Frontal cortex (tissue), 4 donors: ENCODE results near the gene CSGALNACT2. TPM values are rescaled to one million over a fixed set of nuclear protein-coding genes. Genes with fewer than 3 reads are reported as not detected.
"Not testable (repeated sequence)": the region's sequence is repeated elsewhere in the genome, so short reads cannot be mapped to it uniquely, and the experiment has no call there.

Source experiments
- DNase-seq, 2 donors: peaks; one replicate each; pipeline ENCODE4 v3.0.0; 2012; ENCODE audit warnings: low spot score in 2 of 2
- FAIRE-seq: peaks from 2 replicates; lab custom pipeline; 2012; peaks lifted over from hg19 to GRCh38; lab: Jason Lieb, UNC
- total RNA-seq: library from RNA; depleted of rRNA; stranded (reverse); fragments of >200 nt; gene quantifications from one replicate; pipeline ENCODE4 v1.2.3, GENCODE V29; 2014
- donor health status: control.
- donor health status: control.
- donor health status: control.

Gene CSGALNACT2
- total RNA-seq, 1 donor from 2014 or later, result 87.2 TPM

DNA sequence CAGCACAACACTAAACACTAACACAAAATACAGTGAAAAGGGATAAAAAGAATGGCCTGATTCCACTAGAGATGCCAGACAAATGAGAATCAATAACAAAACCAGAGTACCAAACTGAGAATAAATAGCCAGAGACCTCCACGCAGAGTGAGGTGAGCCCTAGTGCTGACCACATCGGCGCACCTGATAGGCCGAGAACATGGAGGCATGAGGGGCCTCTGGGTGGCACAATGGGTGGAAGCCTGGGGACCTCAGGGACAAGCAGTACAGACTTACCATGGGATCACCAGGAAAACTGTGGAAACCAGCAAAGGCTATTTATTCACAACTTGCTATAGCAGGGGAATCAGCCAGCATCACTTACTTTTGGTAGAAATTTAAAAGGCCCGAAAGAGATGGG, 1.8 kb upstream of the CSGALNACT2 start:
- DNase-seq (peak in 1 of 2 donors; percentile 13), FAIRE-seq (no peak)

DNA sequence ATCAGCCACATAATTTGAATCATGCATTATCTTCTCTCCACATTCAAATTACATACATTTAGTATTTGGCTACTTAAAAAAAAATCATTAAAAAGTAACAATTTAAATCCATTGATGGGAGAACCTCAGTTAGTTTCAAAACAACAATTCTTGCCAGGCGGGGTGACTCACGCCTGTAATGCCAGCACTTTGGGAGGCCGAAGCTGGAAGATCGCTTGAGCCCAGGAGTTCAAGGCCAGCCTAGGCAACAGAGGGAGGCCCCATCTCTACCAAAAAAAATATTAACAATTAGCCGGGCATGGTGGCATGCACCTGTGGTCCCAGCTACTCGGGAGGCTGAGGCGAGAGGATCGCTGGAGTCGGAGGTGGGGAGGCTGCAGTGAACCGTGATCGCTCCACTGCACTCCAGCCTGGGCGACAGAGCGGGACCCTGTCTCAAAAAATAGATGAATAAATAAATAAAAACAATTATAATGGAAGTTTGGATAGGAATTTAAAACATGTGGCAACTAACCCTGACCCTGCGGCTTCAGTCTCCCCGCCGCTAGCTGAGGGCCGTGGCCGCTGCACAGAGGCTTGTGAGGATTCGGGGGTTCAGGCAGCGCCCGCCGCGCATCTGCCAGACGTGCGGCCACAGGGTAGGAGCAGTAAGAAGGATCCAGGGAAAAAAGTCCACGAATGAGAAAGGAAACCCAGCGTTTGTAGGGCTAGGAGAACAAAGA, 1.1 kb upstream of the CSGALNACT2 start:
- FAIRE-seq, result no peak
- DNase-seq, result no peak

DNA sequence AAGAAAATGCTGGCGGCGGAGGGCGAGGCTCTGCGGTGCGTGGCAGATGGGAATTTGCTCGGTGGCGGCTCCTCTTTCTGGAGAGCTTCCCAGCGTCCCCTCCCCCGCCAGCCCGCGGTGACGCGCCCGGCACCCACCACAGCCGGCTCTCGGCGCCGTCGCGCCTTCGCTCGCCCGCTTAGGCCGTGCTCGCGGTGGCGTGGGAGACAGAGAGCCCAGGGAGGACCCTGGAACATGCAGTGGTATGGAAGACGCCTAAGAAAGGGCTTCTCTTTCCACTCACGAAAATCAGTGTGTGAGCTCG, 576 bp upstream of the CSGALNACT2 start:
- peak; percentile 66 to 67 for DNase-seq
- no peak for FAIRE-seq

GRCh38 chr10:43138757-43139241, 554 bp downstream of the CSGALNACT2 start:
- FAIRE-seq (no peak), DNase-seq (peak in 1 of 2 donors; percentile 37)

- DNase-seq (no peak), FAIRE-seq (no peak)
These were observed 3.2 kb downstream of the CSGALNACT2 start for GRCh38 chr10:43141421-43141820.

- FAIRE-seq, result no peak
- no peak for DNase-seq
These were observed 7.1 kb downstream of the CSGALNACT2 start for GRCh38 chr10:43145311-43145710.

- not testable (repeated sequence) for FAIRE-seq, DNase-seq
These were observed 7.7 kb downstream of the CSGALNACT2 start for GRCh38 chr10:43145936-43146335.

- FAIRE-seq (no peak), DNase-seq (no peak)
These were observed 13.1 kb downstream of the CSGALNACT2 start for GRCh38 chr10:43151371-43151770.

GRCh38 chr10:43153901-43154300, 15.7 kb downstream of the CSGALNACT2 start:
- DNase-seq, result no peak
- FAIRE-seq, result no peak

DNA sequence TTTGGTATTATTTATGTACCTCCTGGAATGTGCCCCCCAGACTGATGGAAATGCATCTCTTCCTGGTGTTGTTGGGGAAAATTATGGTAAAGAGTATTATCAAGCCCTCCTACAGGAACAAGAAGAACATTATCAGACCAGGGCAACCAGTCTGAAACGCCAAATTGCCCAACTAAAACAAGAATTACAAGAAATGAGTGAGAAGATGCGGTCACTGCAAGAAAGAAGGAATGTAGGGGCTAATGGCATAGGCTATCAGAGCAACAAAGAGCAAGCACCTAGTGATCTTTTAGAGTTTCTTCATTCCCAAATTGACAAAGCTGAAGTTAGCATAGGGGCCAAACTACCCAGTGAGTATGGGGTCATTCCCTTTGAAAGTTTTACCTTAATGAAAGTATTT, 17.0 kb downstream of the CSGALNACT2 start:
- FAIRE-seq (no peak), DNase-seq (no peak)

DNA sequence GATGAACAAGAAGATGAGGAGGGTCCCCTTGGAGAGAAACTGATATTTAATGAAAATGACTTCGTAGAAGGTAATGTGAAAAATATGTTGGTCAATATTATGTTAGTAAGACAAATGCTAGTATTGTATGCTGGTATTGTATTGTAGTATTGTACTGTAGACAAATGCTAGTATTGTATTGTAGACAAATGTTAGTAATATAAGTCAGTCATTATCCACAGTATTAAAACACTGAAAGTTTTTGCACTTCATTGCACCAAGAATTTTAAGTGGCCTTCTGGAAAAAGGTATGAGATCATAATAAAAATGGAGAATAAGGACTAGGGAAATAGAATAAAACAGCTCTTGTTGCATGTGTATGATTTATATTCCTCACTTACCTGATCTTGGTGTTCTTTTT, 17.5 kb downstream of the CSGALNACT2 start:
- peak; percentile 62 for FAIRE-seq
- DNase-seq, result no peak

DNA sequence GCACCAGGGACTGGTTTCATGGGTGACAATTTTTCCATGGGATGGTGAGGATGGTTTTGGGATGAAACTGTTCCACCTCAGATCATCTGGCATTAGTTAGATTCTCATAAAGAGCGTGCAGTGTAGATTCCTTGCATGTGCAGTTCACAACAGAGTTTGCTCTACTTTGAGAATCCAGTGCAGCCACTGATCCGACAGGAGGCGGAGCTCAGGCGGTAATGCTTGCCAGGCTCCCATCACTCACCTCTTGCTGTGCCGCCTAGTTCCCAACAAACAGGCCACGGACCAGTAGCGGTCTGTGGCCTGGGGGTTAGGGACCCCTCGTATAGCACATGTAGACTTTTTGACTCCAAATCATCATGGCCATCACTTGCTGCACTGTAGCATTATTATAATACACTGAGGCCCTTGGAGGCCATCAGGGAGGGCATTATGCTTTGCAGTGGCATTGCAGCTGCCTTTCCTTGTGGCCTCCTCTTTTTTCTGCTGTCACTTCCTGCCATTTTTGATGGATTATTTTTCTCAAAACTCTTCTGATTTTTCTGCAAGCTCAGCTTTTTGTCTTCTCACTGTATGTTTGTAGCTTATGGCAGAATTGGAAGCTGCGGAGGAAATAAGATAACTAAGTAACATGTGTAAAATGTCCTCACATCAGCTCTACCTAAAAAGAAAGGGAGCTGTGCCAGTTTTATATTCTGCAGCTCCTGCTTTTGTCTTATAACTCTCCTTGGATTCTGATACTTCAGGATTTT, 18.5 kb downstream of the CSGALNACT2 start:
- FAIRE-seq, result no peak
- DNase-seq, result no peak

DNA sequence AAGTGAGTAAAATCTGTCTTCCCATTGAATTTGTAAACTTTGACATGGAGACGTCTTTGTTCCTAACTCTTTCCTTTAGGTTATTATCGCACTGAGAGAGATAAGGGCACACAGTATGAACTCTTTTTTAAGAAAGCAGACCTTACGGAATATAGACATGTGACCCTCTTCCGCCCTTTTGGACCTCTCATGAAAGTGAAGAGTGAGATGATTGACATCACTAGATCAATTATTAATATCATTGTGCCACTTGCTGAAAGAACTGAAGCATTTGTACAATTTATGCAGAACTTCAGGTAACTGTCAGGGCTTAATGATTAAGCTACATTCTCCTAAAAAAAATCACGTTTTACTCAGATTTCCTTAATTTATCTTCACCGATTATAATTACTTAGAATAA, 20.4 kb downstream of the CSGALNACT2 start:
- no peak for DNase-seq
- no peak for FAIRE-seq

DNA sequence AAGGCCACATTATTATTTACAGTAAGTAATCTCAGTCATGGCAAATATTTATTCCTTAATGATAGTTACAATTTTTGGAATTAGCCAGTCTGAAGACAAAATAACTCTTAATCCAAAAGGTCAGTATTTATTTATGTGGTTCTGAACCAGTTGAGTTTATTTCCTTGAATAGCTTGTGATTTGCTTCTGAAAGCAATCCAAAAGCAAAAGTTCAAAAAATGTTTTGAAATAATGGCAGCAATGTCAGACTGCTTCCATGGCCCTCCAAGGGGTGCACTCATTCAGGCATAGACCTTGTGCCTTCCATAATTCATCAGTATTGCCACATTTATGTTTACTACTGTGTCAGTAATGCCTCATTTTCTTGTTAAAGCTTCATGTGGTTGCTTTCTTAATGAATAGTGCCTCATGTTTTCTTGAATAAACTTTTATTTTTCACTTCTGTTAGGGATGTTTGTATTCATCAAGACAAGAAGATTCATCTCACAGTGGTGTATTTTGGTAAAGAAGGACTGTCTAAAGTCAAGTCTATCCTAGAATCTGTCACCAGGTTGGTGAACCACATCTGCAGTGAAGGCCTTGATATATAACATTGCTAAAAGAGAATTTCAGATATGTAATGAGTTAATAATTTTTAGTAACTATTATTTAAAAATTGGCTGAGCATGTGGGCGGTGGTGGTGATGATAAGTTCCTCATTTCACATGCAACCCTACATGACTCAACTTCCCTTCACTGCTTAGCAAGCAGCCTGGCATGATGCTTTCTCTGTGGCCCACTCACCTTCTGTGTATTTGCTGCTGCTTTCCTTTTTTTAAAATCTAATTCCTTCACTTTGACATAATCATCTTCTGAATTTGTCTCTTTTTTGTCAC, 22.0 kb downstream of the CSGALNACT2 start:
- no peak for FAIRE-seq
- DNase-seq, result no peak

DNA sequence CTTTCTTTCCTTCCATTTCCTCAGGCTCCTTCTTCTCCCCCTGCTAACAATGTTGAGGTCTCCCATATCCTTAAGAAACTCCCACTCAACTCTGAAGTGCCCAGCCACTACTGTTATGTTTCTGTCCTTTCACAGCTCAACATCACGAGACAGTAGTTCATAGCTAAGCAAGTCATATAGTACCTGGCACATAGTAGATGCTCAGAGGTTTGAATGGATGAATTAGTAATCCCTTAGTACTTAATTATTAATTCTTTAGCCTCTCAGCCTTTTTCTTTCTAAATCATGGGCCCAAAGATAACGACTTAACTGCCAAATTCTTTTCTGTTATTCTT, 22.6 kb downstream of the CSGALNACT2 start:
- DNase-seq (no peak), FAIRE-seq (no peak)

GRCh38 chr10:43162604-43163003, 24.4 kb downstream of the CSGALNACT2 start:
- DNase-seq, result no peak
- FAIRE-seq, result no peak

DNA sequence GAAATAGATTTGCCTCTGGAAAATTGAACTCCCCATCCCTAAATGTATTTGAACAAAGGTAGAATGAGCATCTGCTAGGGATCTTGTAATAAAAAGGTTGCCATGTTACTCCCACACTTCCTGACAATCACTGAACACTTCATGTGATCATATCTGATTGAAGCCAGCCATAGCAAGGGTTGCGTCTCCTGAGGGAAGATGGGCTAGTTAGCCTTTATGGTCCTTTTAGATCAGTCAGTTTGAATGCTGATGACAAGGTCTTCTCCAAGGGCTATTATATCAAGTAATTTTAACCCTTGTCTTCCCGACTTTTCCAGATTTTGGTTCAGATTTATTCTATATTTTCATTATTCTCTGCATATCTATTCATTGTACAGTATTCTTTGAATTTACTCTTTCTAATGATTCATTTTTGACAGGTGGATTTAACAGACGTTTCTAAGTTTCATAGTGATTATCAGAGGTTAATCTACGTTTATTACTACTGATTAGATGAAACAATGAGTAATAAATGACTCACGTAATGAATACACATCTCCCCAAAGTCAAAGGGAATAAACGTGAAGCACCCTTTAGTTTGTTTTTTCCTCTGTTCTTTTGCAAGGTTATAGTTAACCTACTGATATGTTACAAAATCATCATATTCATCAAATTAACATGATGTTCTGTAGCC, 28.1 kb downstream of the CSGALNACT2 start:
- DNase-seq (no peak), FAIRE-seq (no peak)

GRCh38 chr10:43166880-43167497, 28.7 kb downstream of the CSGALNACT2 start:
- DNase-seq, result no peak
- FAIRE-seq, result no peak

- peak; percentile 31 for FAIRE-seq
- no peak for DNase-seq
These were observed 29.2 kb downstream of the CSGALNACT2 start for GRCh38 chr10:43167498-43167889.

- FAIRE-seq (no peak), DNase-seq (no peak)
These were observed 32.2 kb downstream of the CSGALNACT2 start for GRCh38 chr10:43170491-43170890.
